PC-9 (cell line): ENCODE measurements around the gene CKAP4. TPM values are rescaled to one million over a fixed set of nuclear protein-coding genes. Genes with fewer than 3 reads are reported as not detected.

ENCODE experiments used
- BruUV-seq: library from RNA; stranded (reverse); fragments of 400-500 nt; replicated peaks from 2 replicates; lab custom pipeline; 2021; lab: Mats Ljungman, UMichigan
- CTCF ChIA-PET: fragments of 300-600 bp; sonication (Branson Sonifier 250); formaldehyde crosslinking; loops from one replicate; lab custom pipeline; 2022; ENCODE audit warnings: antibody characterized with exemption; lab: Charles Lee
- POLR2A ChIA-PET: fragments of 300-600 bp; sonication (Branson Sonifier 250); formaldehyde crosslinking; loops from one replicate; lab custom pipeline; 2022; ENCODE audit warnings: antibody characterized with exemption; ENCODE audit not compliant: unreplicated experiment; lab: Charles Lee
- DNase-seq, 2 experiments: peaks; one replicate each; pipeline versions ENCODE4 v3.0.0 to v3.0.0-alpha.2; 2015 to 2022; ENCODE audit warnings: mixed read lengths in 1 of 2
- H2AFZ ChIP-seq: fragments of 200-600 bp; sonication (generic); 2 replicates; pipeline ENCODE4 v1.8.1; 2017; ENCODE audit warnings: antibody characterized with exemption
- H3F3A ChIP-seq: fragments of 200-600 bp; sonication (generic); 2 replicates; pipeline ENCODE4 v1.8.1; 2017; ENCODE audit warnings: antibody characterized with exemption, mild to moderate bottlenecking, low read depth; ENCODE audit not compliant: insufficient read depth
- H3K27ac ChIP-seq: fragments of 200-600 bp; sonication (generic); 2 replicates; pipeline ENCODE4 v1.6.1; 2016; ENCODE audit warnings: mixed run types
- H3K27me3 ChIP-seq: fragments of 200-600 bp; sonication (generic); 2 replicates; pipeline ENCODE4 v1.6.1; 2016; ENCODE audit warnings: low read depth, mixed run types; ENCODE audit not compliant: insufficient read depth
- H3K36me3 ChIP-seq: fragments of 200-600 bp; sonication (generic); 2 replicates; pipeline ENCODE4 v1.6.1; 2016; ENCODE audit warnings: low read depth, mixed run types
- H3K4me1 ChIP-seq: fragments of 200-600 bp; sonication (generic); replicated peaks from 2 replicates; pipeline ENCODE4 v1.6.1; 2016; ENCODE audit warnings: mixed run types; ENCODE audit not compliant: insufficient read depth
- H3K4me2 ChIP-seq: fragments of 200-600 bp; sonication (generic); 2 replicates; pipeline ENCODE4 v1.6.1; 2017; ENCODE audit warnings: mixed run types
- H3K4me3 ChIP-seq: fragments of 200-600 bp; sonication (generic); 2 replicates; pipeline ENCODE4 v1.6.1; 2016; ENCODE audit warnings: mixed run types
- H3K79me2 ChIP-seq: fragments of 200-600 bp; sonication (generic); 2 replicates; pipeline ENCODE4 v1.6.1; 2017; ENCODE audit warnings: low read depth, mixed run types
- H3K9me2 ChIP-seq: fragments of 200-600 bp; sonication (generic); 2 replicates; pipeline ENCODE4 v1.8.1; 2017; ENCODE audit warnings: mild to moderate bottlenecking; ENCODE audit not compliant: insufficient read depth
- H3K9me3 ChIP-seq: fragments of 200-600 bp; sonication (generic); 2 replicates; pipeline ENCODE4 v1.8.1; 2016; ENCODE audit warnings: low read depth; ENCODE audit not compliant: insufficient read depth
- H4K20me1 ChIP-seq: fragments of 200-600 bp; sonication (generic); 2 replicates; pipeline ENCODE4 v1.8.1; 2017; ENCODE audit not compliant: insufficient read depth
- CTCF ChIP-seq: fragments of 200-600 bp; sonication (generic); conservative IDR thresholded peaks from 2 replicates; pipeline ENCODE4 v1.6.1; 2017; ENCODE audit warnings: mixed run types, antibody characterized with exemption, mild to moderate bottlenecking, moderate library complexity
- EZH2 ChIP-seq: fragments of 200-600 bp; sonication (generic); IDR thresholded peaks from 2 replicates; pipeline ENCODE4 v1.8.0; 2017; ENCODE audit warnings: antibody characterized with exemption, low read depth
- intact Hi-C: fragments of 100-400 bp; cut with micrococcal nuclease; formaldehyde crosslinking; loops from one replicate; pipeline ENCODE4 v1.10.0; 2022; ENCODE audit not compliant: unreplicated experiment
- total RNA-seq: library from RNA; stranded (reverse); gene quantifications from 2 replicates; pipeline ENCODE4 v1.2.3, GENCODE V29; 2021

CKAP4 gene
- total RNA-seq, 1 experiment from 2014 or later: 81.5 TPM

- Histone ChIP-seq H3K9me2 (no peaks in the 10 kb centered on the region), H4K20me1 (no peaks in the 10 kb centered on the region), H3K4me2 (no peak overlapping the region), H3K27me3 (no peaks in the 10 kb centered on the region), H3K79me2 (no peaks in the 10 kb centered on the region), H3K4me1 (no peaks in the 10 kb centered on the region), H3K36me3 (no peaks in the 10 kb centered on the region), H3K4me3 (no peak overlapping the region), H3F3A (peaks cover 7% of the 10 kb centered on the region; the same call in 1 of the 2 replicates), H3K9me3 (no peaks in the 10 kb centered on the region), H2AFZ (no peak overlapping the region), H3K27ac (no peak overlapping the region)
- no TSS peak for BruUV-seq
- intact Hi-C loops: no loop called here
- CTCF ChIA-PET: no interaction called here
- DNase-seq: no peak
- TF ChIP-seq CTCF (no peak), EZH2 (no peak)
- POLR2A ChIA-PET: no interaction called here
Measured at GRCh38 chr12:106234449-106234848, 13.4 kb downstream of the CKAP4 start.

DNA sequence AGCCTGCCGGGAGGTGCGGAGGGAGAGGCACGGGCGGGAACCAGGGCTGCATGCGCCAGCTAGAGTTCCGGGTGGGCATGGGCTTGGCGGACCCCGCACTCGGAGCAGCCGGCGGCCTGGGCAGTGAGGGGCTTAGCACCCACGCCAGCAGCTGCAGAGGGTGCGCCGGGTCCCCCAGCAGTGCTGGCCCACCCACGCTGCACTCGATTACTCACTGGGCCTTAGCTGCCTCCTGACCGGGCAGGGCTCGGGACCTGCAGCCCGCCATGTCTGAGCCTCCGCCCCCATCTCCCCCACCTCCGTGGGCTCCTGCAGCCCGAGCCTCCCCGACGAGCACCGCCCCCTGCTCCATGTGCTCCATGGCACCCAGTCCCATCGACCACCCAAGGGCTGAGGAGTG, 14.8 kb downstream of the CKAP4 start:
- no peaks in the 10 kb centered on the region for H3K79me2 ChIP-seq
- BruUV-seq: no TSS peak
- intact Hi-C loops: no loop called here

DNA sequence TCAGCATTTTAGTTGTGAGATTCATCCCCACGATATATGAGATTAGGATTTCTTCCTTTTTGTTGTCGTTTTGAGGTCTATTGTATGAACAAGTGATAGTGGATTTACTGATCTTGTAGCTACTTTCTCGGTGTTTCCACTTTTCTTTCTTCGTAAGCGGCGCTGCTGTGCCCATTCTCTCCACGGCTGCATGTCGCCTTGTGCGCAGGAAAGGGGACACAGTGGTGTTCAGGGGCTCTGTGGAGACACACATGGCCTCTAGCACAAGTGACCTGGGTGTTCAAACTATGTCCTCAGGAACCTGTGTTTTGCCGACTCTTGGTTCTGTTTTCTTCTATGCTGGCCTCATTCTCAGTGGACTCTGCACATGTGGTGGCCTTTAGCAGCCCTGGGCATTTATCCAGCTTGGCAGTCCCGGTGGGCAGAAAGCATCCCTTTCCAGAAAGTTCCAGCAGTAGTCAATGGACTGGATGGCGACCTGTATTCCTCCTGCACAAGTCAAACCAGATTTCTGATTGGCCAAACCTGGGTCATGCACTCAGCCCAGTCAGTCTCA, 18.7 kb downstream of the CKAP4 start:
- Histone ChIP-seq H4K20me1 (no peaks in the 10 kb centered on the region), H3K79me2 (no peaks in the 10 kb centered on the region), H3K9me3 (no peaks in the 10 kb centered on the region), H3K27ac (no peak overlapping the region), H3K27me3 (no peaks in the 10 kb centered on the region), H3K4me1 (peaks cover 7% of the 10 kb centered on the region), H3K9me2 (no peaks in the 10 kb centered on the region), H3K36me3 (no peaks in the 10 kb centered on the region), H2AFZ (no peak overlapping the region), H3K4me2 (no peak overlapping the region), H3F3A (no peaks in the 10 kb centered on the region), H3K4me3 (no peak overlapping the region)
- ChIA-PET POLR2A (interaction anchor here (0.6 kb wide), 1 partner anchor 1286 kb away, joined by 6 read pairs; no protein-coding TSS in a partner anchor), CTCF (no interaction called here)
- intact Hi-C loops: loop anchor here (5.0 kb wide), 2 partner anchors 118 to 158 kb away; no protein-coding TSS in a partner anchor
- TF ChIP-seq EZH2 (no peak), CTCF (no peak)
- no peak for DNase-seq
- no TSS peak for BruUV-seq

More for the DNA sequence above, 14.8 kb downstream of the CKAP4 start:
- peaks cover 7% of the 10 kb centered on the region; the same call in 1 of the 2 replicates for H3F3A ChIP-seq
- H3K27me3 ChIP-seq: no peaks in the 10 kb centered on the region
- POLR2A ChIA-PET: no interaction called here
- no peaks in the 10 kb centered on the region for H3K9me2 ChIP-seq
- DNase-seq: no peak
- no peak for TF ChIP-seq CTCF
- no peak for TF ChIP-seq EZH2
- H4K20me1 ChIP-seq: no peaks in the 10 kb centered on the region
- H2AFZ ChIP-seq: no peak overlapping the region
- H3K36me3 ChIP-seq: no peaks in the 10 kb centered on the region
- CTCF ChIA-PET: no interaction called here
- H3K4me1 ChIP-seq: no peaks in the 10 kb centered on the region
- H3K4me2 ChIP-seq: no peak overlapping the region
- H3K9me3 ChIP-seq: no peaks in the 10 kb centered on the region
- no peak overlapping the region for H3K4me3 ChIP-seq
- H3K27ac ChIP-seq: no peak overlapping the region
